GM21390 (cell line): ENCODE measurements around the gene WDR7.

ENCODE experiments used
- ATAC-seq: cut with Tn5 transposase; IDR thresholded peaks from one replicate; pipeline ENCODE4 v1.9.1; 2021; ENCODE audit not compliant: unreplicated experiment

Gene WDR7

DNA sequence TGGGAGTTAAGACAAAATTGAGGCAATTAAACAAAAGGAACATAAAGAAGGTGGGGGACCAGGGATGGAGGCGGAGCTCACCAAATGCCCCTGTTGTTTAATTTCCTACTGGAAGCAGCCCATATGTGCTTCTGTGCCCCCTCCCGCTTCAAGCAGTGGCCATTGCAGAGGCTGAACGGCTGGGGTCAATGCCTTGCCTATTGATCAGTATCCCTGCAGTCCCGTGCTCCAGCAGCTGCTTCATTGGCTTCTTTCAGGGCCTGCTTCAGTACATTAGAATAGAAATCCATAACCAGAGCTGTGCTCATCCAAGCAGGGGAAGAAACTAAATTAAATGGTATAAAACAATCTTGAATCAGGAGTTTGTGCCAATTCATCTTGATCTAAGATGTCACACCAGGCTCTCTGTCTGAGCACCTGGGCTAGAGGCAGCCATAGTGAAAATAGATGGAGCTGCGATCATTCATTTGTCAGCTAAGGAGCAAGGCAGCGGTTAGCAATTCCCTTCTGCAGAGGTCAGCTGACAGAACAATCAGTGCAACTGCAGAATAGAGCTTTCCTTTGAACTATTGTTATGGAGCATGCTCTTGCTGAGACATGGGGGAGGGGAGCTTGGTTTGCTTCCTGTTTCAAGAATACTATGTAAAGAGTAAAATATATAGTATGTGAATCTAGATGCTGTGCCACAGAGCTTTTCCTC is 222.4 kb downstream of the WDR7 start:
- no peak for ATAC-seq

- ATAC-seq = no peak
Observed at GRCh38 chr18:56878711-56879110, 227.6 kb downstream of the WDR7 start.

DNA sequence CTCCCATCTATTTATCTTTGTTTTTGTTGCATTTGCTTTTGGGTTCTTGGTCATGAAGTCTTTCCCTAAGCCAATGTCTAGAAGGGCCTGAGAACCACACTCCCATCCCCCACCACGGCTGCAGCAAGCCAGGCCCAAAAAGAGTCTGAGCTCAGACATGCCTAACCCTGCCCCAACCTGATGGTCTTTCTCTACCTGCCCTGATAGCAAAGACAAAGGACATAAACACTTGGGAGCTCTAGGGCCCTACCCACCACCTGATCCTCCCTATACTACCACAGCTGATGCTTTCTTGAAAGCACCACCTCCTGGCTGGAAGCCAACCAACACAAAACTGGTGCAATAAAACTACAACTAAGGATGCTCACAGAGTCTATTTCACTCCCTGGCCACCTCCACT is 233.4 kb downstream of the WDR7 start:
- ATAC-seq = no peak

GRCh38 chr18:56888978-56889377 is 237.8 kb downstream of the WDR7 start:
- no peak for ATAC-seq

- ATAC-seq = no peak
Observed at GRCh38 chr18:56889621-56890020, 238.5 kb downstream of the WDR7 start.

DNA sequence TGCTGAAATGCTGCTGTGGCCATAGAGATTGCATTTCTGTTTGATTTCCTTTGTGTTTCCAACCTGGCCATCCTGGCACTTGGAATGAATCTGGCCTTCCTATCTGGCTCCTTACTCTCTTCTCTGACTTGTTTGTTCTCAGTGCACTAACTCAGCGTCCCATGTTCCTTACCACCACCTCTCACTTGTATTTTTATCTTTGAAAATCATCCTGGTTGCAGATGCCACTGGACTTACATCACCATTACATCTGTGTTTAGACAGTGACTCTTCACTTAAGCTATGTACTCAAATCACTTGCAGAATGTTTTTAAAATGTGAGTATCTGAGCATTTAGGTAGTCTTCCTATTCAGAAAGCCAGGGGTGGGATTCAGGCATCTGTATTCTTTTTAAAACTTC is 239.5 kb downstream of the WDR7 start:
- no peak for ATAC-seq

- ATAC-seq = no peak
Observed at GRCh38 chr18:56891116-56891515, 240.0 kb downstream of the WDR7 start.

GRCh38 chr18:56891870-56892269 is 240.7 kb downstream of the WDR7 start:
- ATAC-seq = no peak

DNA sequence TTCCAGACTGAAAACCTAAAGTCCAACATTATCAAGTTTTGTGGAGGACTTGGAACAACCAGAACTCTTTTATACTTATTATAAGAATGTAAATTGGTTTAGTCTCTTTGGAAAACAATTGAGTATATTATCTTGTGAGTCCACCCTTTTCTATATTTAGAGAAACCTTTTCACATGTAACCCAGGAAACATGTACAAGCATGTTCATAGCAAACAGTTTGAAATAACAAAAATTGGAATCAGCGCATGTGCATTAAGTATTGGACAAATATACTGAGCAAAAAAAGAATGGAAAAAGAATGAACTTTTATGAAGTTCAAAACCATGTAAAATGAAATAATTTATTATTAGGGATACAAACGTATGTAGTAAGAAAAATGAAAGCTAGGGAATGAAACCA is 246.0 kb downstream of the WDR7 start:
- ATAC-seq = no peak

DNA sequence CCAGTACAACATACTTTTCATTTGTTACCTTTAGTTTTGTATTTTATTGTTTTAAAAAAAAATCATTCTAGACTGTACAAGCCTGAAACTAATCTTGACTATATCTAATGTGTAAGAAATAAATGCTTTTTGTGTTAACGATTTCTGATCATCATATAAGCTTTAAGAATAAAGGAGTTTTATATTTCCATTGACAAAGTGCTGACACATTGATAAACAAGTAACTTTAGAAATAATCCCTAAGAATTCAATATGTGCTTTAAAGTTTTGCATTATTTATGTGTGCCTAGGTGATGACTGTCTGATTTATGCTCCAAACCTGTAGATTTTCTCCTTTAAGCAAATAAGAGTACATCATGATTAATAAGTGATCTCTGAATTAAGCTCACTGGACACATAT is 248.5 kb downstream of the WDR7 start:
- ATAC-seq = no peak

DNA sequence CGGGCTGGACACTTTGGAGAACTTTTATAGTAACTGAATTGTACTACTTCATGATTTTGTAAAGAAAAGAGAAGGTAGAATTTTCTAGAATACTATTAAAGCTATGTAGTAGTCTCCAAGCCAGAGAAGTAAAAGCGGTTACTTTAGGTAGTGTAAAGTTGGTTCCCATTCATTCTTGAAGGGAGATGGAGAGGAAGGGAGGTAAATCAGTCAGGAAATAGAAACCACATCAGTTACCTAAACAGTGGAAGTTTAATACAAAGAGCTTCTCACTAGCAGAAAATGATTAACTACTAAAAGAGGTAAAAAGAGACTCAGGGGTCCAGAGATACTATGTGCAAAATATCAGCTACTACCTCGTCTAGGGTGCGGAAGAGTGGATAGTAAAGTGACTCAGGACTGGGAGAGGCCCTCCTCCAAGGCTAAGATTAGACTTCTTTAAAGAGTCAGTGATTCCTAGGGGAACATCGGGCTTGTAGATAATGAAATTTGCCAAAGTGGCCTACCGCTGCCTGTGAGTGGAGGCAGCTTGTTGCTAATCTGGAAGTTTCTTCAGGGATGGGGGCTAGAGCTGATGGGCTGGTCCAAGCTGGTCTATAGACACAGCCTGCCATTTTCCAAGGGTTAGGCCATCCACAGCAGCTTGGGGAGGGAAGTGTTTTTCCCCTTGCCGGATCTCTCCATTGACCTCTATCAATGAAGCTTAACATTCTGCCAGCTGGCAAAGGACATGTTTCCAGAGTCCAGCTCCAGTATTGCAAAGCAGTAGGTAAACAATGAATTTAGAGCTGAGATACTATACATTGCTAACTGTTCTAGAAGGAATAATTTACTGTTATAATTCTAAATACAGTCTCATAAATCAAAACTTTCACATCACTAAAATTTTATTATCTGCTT is 249.3 kb downstream of the WDR7 start:
- ATAC-seq = no peak

GRCh38 chr18:56901919-56902318 is 250.8 kb downstream of the WDR7 start:
- ATAC-seq = no peak

GRCh38 chr18:56902653-56903052 is 251.5 kb downstream of the WDR7 start:
- ATAC-seq = no peak

GRCh38 chr18:56903686-56904085 is 252.5 kb downstream of the WDR7 start:
- ATAC-seq = no peak

- ATAC-seq = no peak
Observed at GRCh38 chr18:56907771-56908170, 256.6 kb downstream of the WDR7 start.

DNA sequence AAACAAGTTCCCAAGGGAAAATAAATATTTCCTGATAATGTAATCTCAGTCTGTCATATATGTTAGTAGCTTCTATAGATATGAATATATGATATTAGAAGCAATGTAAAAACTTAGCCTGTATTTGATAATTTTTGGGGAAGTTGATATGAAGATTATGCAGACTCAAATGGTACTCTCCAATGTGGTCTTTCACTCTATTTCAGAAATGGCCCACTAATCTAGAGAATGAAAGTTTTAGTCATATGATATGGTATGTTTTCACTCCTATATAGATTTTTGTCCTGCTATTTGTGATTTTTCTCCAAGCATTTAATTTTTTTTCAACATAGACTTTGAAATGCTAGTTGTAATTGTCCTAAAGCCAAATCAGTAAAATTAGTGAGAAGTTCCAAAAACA is 259.1 kb downstream of the WDR7 start:
- ATAC-seq = no peak

GRCh38 chr18:56910967-56911366 is 259.8 kb downstream of the WDR7 start:
- ATAC-seq = no peak

DNA sequence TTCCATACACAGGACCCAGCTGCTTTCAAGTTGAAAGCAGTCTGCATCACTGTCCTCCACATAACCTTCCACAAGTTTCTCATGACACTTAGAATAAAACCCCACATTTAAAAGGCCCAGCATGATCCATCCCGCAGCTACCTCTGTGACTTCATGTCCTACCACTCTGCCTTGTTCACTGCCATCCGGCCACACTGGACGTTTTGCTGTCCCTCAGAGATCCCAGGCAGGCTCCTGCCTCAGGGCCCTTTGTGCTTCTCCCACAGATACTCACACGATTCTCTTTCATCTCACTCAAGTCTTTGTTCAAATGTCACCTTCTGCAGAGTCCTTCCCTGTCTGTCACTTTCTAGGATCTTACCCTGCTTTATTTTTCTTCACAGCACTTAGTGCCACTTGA is 262.8 kb downstream of the WDR7 start:
- no peak for ATAC-seq

DNA sequence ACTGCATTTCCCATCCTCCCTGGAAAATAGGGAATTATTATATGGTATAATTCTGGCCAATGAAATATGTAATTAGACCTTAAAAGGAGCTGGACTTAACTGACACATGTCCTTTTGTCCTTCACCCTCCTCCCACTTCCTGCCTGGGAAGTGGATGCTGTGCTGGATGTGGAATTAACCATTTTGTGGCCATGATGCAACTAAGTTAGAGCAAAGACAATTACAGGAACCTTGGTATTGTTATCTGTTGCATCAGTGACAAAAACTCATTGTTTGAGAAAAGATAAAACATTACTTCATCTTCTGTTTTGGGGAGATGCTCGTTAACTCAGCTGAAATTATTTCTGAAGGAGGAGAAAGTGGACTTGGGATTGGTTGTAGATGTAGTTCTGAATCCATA is 268.0 kb downstream of the WDR7 start:
- no peak for ATAC-seq

- peak; percentile 86 for ATAC-seq
Observed at GRCh38 chr18:56921896-56922480, 270.8 kb downstream of the WDR7 start.

DNA sequence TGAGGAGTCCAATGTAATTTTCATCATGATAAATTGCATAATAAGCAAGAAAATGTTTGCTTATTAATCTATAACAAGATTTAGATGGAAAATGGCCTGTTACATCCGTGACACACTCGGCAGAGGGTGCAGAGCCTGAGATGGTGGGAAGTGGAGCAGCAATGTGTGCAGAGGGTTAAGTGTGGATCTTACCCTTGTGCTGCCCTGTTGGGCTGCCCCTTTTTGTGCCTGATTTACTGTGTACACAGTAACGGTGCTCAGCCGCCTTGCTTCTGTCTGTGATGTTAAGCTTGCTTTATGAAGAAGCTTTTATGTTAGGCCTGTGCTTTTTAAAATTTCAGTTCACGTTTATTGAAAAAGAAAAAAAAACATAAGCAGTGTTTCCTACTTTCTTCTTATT is 275.6 kb downstream of the WDR7 start:
- no peak for ATAC-seq

- no peak for ATAC-seq
Observed at GRCh38 chr18:56927786-56928185, 276.6 kb downstream of the WDR7 start.
